GM12878 (cell line): ENCODE results near the gene ADRA2C. TPM values are rescaled to one million over a fixed set of nuclear protein-coding genes. Genes with fewer than 3 reads are reported as not detected.

ENCODE experiments used
- ATAC-seq: fragments of 200-7000 bp; cut with Tn5 transposase; 3 replicates; pipeline ENCODE4 v1.9.1; 2020; ENCODE audit warnings: mild to moderate bottlenecking, moderate library complexity
- BruUV-seq: library from RNA; stranded (reverse); fragments of 400-500 nt; replicated peaks from 2 replicates; lab custom pipeline; 2021; lab: Mats Ljungman, UMichigan
- CTCF ChIA-PET: fragments of 300-600 bp; sonication (Branson Sonifier 250); formaldehyde crosslinking; extraction: SDS; loops from one replicate; lab custom pipeline; 2021; ENCODE audit warnings: inconsistent platforms; lab: Yijun Ruan, JAX
- POLR2A ChIA-PET: fragments of 350-600 bp; formaldehyde crosslinking; extraction: SDS; loops from one replicate; lab custom pipeline; 2021; ENCODE audit warnings: inconsistent platforms; lab: Charles Lee
- RAD21 ChIA-PET: fragments of 300-600 bp; sonication (Branson Sonifier 250); formaldehyde crosslinking; loops from one replicate; lab custom pipeline; 2023; ENCODE audit warnings: antibody characterized with exemption; ENCODE audit not compliant: unreplicated experiment; lab: Charles Lee
- SMC1A ChIA-PET: fragments of 300-600 bp; sonication (Branson Sonifier 250); formaldehyde crosslinking; loops from one replicate; lab custom pipeline; 2023; ENCODE audit not compliant: unreplicated experiment, uncharacterized antibody; lab: Charles Lee
- DNase-seq: peaks from one replicate; pipeline ENCODE4 v3.0.0-alpha.2; 2011; ENCODE audit warnings: low read depth, low spot score
- FAIRE-seq: peaks from 3 replicates; lab custom pipeline; 2011; peaks lifted over from hg19 to GRCh38; lab: Jason Lieb, UNC
- H2AFZ ChIP-seq: 2 replicates; pipeline ENCODE4 v1.6.0; 2011; ENCODE audit warnings: low read depth, low read length, control low read depth; ENCODE audit not compliant: control insufficient read depth
- H3K27ac ChIP-seq: 2 replicates; pipeline ENCODE4 v1.5.1; 2011; ENCODE audit warnings: control low read depth; ENCODE audit not compliant: control insufficient read depth, insufficient read depth
- H3K27me3 ChIP-seq, 2 experiments: replicated peaks in 1 of 2; 2 replicates each; pipeline versions ENCODE4 v1.6.0 to v1.6.1; 2011; ENCODE audit warnings: low read length in 1 of 2; ENCODE audit not compliant: control insufficient read depth in 2 of 2, insufficient read depth in 2 of 2
- H3K36me3 ChIP-seq, 2 experiments: 2 replicates each; pipeline ENCODE4 v1.5.1; 2011; ENCODE audit warnings: low read length in 1 of 2; ENCODE audit not compliant: control insufficient read depth in 2 of 2, insufficient read depth in 2 of 2
- H3K4me1 ChIP-seq: 2 replicates; pipeline ENCODE4 v1.6.1; 2011; ENCODE audit warnings: mild to moderate bottlenecking, low read length, moderate library complexity, mixed read lengths; ENCODE audit not compliant: control insufficient read depth, insufficient read depth
- H3K4me2 ChIP-seq: 2 replicates; pipeline ENCODE4 v1.6.0; 2011; ENCODE audit warnings: control low read depth; ENCODE audit not compliant: control insufficient read depth, insufficient read depth
- H3K4me3 ChIP-seq: fragments of 200-600 bp; sonication (generic); 2 replicates; pipeline ENCODE4 v1.5.1; 2016
- H3K79me2 ChIP-seq: 2 replicates; pipeline ENCODE4 v1.6.0; 2011; ENCODE audit warnings: low read length; ENCODE audit not compliant: control insufficient read depth, insufficient read depth
- H3K9ac ChIP-seq: 2 replicates; pipeline ENCODE4 v1.8.0; 2011; ENCODE audit warnings: low read length, control low read depth, mixed read lengths; ENCODE audit not compliant: control insufficient read depth, insufficient read depth
- H3K9me3 ChIP-seq: replicated peaks from 3 replicates; pipeline ENCODE4 v1.5.1; 2011; ENCODE audit warnings: mild to moderate bottlenecking, low read length; ENCODE audit not compliant: control insufficient read depth, insufficient read depth
- H4K20me1 ChIP-seq: 2 replicates; pipeline ENCODE4 v1.6.0; 2011; ENCODE audit not compliant: control insufficient read depth, insufficient read depth
- NFYA ChIP-seq: IDR thresholded peaks from 2 replicates; pipeline ENCODE4 v1.6.1; 2011; ENCODE audit warnings: low read depth, mild to moderate bottlenecking, low read length, improper control_type of control experiment, borderline replicate concordance
- ZBTB11 ChIP-seq: fragments of 450-650 bp; formaldehyde crosslinking; IDR thresholded peaks from 2 replicates; pipeline ENCODE4 v1.5.0; 2022; ENCODE audit warnings: mild to moderate bottlenecking, missing genetic modification characterization
- WGBS: methylation state at CpG from one replicate; pipeline ENCODE4 v1.1.6; 2016; ENCODE audit warnings: low lambda C conversion rate; ENCODE audit not compliant: insufficient replicate concordance, insufficient coverage; ENCODE audit errors: missing lambda C conversion rate; 5-methylcytosine and 5-hydroxymethylcytosine counted together
- in situ Hi-C: fragments of 300-500 bp; cut with MboI; formaldehyde crosslinking; loops from 9 replicates; pipeline ENCODE4 v1.14.3; 2018; ENCODE audit warnings: mixed read lengths
- intact Hi-C: fragments of 100-400 bp; cut with micrococcal nuclease; formaldehyde crosslinking; loops from one replicate; pipeline ENCODE4 v1.14.2; 2022; ENCODE audit not compliant: unreplicated experiment
- polyA plus RNA-seq, 11 experiments: library from polyadenylated mRNA; depleted of rRNA in 4 of 11; unstranded in 6 of 11; stranded (reverse) in 5 of 11; fragments of >200 nt; fragmentation: Nextera tagmentation in 4 of 11; fragmentation: Illumina TruSeq in 1 of 11; extraction: Ambion mirVana in 4 of 11; extraction: Trizol in 1 of 11; gene quantifications; 1 replicate in 1 of 11; 2 replicates in 10 of 11; pipeline versions ENCODE4 v1.2.1 to v1.2.3, GENCODE V29; 2011 to 2016; ENCODE audit warnings: inconsistent platforms in 2 of 11, missing spikeins in 2 of 11, low read depth in 1 of 11
- total RNA-seq, 4 experiments: library from RNA; depleted of rRNA in 3 of 4; stranded (reverse); fragments of >200 nt in 3 of 4; fragmentation: Illumina TruSeq in 1 of 4; extraction: Trizol in 1 of 4; gene quantifications; 2 replicates each; pipeline versions ENCODE4 v1.2.1 to v1.2.3, GENCODE V29; 2013 to 2021
- TF ChIP-seq, protein P1 (sequence below): IDR thresholded peaks from 2 replicates; pipeline ENCODE4 v1.6.1; 2012; ENCODE audit warnings: low read depth, low read length, improper control_type of control experiment

ADRA2C gene
- total and polyA plus RNA-seq, 10 of the 15 experiments (the other 5 are each of a cell fraction or from before 2014, with no cell fraction given) = 0.15 TPM; not detected in 9

DNA sequence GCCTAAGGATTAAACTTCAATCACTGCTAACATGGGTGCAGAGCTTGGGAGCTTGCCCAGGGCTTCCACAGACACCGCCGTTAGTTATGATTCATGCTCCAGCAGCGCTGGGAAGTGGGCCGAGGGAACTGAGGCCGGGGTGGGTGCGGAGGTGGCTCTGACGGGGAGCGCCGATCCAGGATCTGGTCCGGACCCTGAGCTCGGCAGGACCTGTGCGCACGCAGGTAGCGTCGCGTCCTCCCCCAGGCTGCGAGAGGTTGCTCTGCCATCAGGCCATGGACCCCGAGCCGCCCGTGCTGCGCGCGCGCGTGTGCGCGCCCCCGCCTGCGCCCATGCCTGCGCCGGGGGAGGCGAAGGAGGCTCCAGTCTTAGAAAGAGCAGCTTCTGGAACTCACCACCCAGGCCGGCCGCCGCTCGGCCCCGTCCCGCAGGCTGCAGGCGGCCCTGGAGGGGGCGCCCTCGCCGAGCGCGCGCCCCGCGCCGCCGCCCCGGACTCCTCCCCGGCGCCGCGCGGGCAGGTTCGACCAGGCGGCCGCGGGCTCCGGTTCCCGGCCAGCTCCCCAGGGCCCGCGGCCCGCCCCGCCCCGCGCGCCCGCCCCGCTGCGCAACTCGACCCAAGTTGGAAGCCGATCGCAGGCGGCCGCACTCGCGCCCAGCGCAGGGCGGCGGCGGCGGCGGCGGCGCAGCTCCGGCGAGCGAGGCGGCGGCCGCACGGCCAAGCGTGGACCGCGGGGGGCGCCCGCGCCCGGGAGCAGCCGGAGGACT lies 732 bp upstream of the ADRA2C start (continued):
- TF ChIP-seq ZBTB11 (CRISPR knock-in tag) = no peak

DNA sequence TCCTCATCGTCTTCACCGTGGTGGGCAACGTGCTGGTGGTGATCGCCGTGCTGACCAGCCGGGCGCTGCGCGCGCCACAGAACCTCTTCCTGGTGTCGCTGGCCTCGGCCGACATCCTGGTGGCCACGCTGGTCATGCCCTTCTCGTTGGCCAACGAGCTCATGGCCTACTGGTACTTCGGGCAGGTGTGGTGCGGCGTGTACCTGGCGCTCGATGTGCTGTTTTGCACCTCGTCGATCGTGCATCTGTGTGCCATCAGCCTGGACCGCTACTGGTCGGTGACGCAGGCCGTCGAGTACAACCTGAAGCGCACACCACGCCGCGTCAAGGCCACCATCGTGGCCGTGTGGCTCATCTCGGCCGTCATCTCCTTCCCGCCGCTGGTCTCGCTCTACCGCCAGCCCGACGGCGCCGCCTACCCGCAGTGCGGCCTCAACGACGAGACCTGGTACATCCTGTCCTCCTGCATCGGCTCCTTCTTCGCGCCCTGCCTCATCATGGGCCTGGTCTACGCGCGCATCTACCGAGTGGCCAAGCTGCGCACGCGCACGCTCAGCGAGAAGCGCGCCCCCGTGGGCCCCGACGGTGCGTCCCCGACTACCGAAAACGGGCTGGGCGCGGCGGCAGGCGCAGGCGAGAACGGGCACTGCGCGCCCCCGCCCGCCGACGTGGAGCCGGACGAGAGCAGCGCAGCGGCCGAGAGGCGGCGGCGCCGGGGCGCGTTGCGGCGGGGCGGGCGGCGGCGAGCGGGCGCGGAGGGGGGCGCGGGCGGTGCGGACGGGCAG lies 792 bp downstream of the ADRA2C start:
- Histone ChIP-seq H3K4me1 (no peaks in the 10 kb centered on the region), H3K4me2 (no peak overlapping the region), H3K9me3 (no peaks in the 10 kb centered on the region; the same call in 2 of the 3 replicates), H3K9ac (no peak overlapping the region), H2AFZ (no peak overlapping the region), H3K27me3 (peaks cover 0 to 4% of the 10 kb centered on the region in 2 experiments; a peak in 3 of 4 replicates), H4K20me1 (no peaks in the 10 kb centered on the region), H3K36me3 (no peaks in the 10 kb centered on the region), H3K4me3 (no peak overlapping the region), H3K27ac (no peak overlapping the region), H3K79me2 (no peaks in the 10 kb centered on the region)
- BruUV-seq = no TSS peak
- POLR2A ChIA-PET = no interaction called here
- DNase-seq = no peak
- ATAC-seq = no peak
- CTCF ChIA-PET = no interaction called here
- no peak for FAIRE-seq
- RAD21 ChIA-PET = no interaction called here
- WGBS = 83% methylated on average over 53 of the region's 107 CpGs
- TF ChIP-seq, protein P1, sequence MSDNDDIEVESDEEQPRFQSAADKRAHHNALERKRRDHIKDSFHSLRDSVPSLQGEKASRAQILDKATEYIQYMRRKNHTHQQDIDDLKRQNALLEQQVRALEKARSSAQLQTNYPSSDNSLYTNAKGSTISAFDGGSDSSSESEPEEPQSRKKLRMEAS = no peak
- TF ChIP-seq NFYA = no peak
- SMC1A ChIA-PET = no interaction called here
- in situ Hi-C loops (no loop called here), intact Hi-C loops (no loop called here)
